GM12891 (cell line): ENCODE results near the gene SIDT2.

Experiments used
- POLR2A ChIP-seq: IDR thresholded peaks from 2 replicates; pipeline ENCODE4 v1.6.1; 2011; ENCODE audit warnings: low read depth, low read length, control low read depth
- POLR2AphosphoS5 ChIP-seq: IDR thresholded peaks from 2 replicates; pipeline ENCODE4 v1.6.1; 2011; ENCODE audit warnings: low read depth, low read length, control low read depth
- POU2F2 ChIP-seq: IDR thresholded peaks from 2 replicates; pipeline ENCODE4 v1.6.1; 2011; ENCODE audit warnings: low read depth, mild to moderate bottlenecking, control low read depth, low read length, moderate library complexity
- TAF1 ChIP-seq: IDR thresholded peaks from 2 replicates; pipeline ENCODE4 v1.6.1; 2011; ENCODE audit warnings: low read depth, low read length, control low read depth

- TF ChIP-seq POLR2A, result no peak
- no peak for TF ChIP-seq TAF1
- TF ChIP-seq POLR2AphosphoS5, result no peak
- no peak for TF ChIP-seq POU2F2
These were observed 17.7 kb upstream of the SIDT2 start for GRCh38 chr11:117160826-117161225.
